Midbrain (tissue), 1 donor: ENCODE measurements around the gene SLC49A4.

Experiments used
- DNase-seq: peaks from one replicate; lab custom pipeline; 2025; lab: John Stamatoyannopoulos, UW

SLC49A4 gene

DNA sequence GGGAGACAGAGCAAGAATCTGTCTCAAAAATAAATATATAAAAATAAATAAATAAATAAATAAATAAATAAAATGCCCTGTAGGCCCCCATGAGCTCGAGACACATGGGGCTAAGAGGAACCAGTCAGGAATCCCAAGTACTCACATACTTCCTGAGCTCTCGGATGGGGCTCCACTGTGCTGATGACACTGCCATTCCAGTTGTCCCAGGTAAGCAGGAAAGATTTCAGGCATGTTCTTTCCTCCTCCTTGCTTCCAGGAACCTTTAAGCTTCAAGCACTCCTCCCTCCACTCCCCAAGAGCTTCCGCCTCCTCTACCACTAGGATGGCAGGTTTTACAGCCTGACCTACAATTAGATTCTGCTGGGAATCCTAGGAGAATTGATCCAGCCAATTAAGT is 113.4 kb downstream of the SLC49A4 start:
- no peak for DNase-seq

DNA sequence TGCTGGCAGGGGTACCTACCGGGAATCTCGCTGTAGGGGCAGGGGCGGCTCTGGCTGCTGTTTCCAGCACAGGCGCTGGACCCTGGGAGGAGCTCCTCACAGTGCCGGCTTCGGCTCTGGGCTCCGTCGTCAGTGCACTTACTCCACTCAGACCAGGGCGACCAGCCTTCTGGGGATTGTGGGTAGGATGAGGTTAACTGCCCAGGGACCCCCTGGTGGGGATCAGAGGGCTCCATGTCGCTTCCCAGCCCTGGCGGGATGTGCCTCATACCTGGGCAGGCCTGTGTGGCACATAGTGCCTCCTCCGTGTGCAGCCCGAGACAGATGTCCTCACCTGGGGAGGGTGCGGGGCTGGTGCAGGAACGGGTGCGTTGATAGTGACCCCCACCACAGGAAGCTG is 117.0 kb downstream of the SLC49A4 start:
- DNase-seq = no peak

- no peak for DNase-seq
Measured at GRCh38 chr3:122912772-122913538, 118.1 kb downstream of the SLC49A4 start.

DNA sequence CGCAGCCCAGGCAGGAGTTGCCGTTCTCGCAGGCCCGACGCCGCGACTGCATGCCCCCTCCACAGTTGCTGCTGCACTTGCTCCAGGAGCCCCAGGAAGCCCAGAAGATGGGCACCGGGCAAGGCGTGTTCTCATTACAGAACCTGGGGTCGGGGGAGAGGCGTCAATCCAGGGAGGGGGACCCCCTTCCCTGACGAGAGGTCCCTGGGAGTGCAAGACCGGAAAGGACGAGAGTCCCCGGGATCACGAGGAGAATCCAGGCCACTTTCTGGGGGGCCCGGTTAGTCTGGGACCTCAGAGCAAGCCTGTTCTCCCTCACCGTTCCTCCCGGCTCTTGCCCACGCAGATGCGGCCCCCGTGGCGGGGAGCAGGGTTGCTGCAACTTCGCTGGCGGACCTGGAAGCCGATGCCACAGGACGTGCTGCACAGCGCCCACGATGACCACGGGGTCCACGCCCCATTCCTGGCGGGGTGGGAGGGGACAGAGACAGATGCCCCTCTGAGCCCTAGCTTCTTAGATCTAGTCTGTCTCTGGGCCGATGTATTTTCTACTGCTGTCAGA is 118.8 kb downstream of the SLC49A4 start:
- DNase-seq = no peak

DNA sequence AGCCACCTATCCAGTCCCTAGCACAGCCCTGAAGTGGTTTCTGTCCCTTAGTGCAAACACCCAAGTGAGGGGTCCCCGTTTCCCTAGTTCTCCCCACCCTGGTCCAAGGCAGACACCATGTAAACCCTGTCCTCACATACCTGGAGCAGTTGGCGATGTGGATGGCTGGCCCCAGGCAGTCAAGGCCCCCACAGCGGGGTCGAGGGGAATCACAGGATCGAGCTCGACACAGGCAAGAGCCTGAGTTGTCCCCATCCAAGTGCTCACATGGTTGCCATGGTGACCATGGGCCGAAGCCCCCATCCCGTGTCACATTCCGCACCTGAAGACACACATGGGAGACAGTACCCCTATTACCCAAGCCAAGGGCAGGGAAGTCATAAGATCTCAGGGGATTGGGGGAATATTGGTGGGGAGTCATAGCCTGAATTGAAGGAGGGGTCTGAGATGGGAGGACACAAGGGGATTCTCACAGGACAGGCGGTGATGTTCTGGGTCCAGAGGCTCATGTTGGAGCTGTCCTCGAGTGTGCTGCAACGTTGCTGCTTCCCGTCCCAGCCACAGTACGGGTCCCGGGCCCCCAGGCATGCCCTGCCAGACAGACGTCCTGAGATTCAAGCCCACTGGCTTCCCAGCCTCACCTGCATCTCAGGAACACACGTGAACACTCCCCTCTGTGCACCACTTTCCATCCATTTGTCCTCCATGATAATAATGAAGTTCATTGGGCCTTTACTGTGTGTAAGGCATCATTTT is 120.6 kb downstream of the SLC49A4 start:
- DNase-seq = no peak

GRCh38 chr3:122916084-122916483 is 121.2 kb downstream of the SLC49A4 start:
- DNase-seq = no peak

- DNase-seq = no peak
Measured at GRCh38 chr3:122916580-122916979, 121.7 kb downstream of the SLC49A4 start.

GRCh38 chr3:122917412-122917811 is 122.5 kb downstream of the SLC49A4 start:
- no peak for DNase-seq

DNA sequence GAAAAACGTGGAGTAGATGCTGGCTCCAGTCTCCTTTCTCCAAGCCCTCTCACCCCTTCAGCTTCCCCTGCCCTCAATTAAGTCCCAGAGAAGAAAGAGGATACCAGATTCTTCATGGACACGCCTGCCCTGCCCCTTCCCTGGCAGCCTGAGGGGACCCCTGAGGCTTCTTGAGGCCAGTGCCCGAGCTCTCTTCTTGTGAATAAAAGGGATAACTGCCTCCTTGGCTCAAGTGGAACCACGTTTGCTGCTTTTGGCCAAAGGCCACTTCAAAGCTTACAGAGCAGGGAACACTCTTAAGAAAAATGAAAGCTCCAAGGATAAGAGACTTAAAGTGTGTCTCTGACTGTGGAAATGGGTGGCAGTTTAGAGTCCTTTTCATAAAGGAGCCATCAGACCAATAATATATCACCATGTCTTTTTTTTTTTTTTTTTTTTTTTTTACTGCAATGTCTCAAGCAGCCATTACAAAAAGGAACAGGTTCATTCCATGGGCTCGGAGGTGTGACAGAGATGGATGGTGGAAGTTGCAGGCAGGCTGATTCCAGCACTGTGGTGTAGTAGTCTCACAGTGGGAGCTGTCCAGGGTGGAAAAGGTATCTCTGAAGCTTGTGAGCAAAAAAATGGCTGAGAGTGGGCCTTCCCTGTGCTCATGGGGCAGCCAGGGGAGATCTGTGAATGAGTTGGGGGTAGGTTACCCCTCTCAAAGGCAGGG is 123.9 kb downstream of the SLC49A4 start:
- no peak for DNase-seq

- no peak for DNase-seq
Measured at GRCh38 chr3:122919291-122919610, 124.4 kb downstream of the SLC49A4 start.

GRCh38 chr3:122920986-122921385 is 126.1 kb downstream of the SLC49A4 start:
- DNase-seq = no peak

GRCh38 chr3:122921791-122922651 is 127.2 kb downstream of the SLC49A4 start:
- DNase-seq = no peak

- no peak for DNase-seq
Measured at GRCh38 chr3:122923611-122924010, 128.7 kb downstream of the SLC49A4 start.

GRCh38 chr3:122924056-122924455 is 129.2 kb downstream of the SLC49A4 start:
- DNase-seq = no peak

DNA sequence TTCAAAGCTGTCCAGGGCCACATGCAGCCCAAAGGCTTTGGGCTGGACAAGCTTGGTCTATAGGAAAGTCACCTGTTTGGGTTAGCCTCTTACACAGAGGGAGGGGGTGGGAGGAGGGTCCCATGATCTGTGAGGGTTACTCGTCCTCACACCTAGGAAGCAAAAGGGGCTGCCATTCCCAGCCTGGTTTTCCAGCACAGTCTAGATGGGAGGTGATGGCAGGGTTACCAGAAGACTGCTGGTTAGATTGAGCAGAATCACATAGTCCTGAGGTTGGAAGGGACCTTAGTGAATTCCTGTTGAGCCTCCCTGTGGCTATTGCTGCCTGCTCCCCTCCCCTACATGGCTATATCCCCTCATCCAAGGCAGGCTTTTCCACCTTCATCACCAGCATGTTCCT is 130.9 kb downstream of the SLC49A4 start:
- no peak for DNase-seq

- DNase-seq = no peak
Measured at GRCh38 chr3:122926322-122926721, 131.5 kb downstream of the SLC49A4 start.

DNA sequence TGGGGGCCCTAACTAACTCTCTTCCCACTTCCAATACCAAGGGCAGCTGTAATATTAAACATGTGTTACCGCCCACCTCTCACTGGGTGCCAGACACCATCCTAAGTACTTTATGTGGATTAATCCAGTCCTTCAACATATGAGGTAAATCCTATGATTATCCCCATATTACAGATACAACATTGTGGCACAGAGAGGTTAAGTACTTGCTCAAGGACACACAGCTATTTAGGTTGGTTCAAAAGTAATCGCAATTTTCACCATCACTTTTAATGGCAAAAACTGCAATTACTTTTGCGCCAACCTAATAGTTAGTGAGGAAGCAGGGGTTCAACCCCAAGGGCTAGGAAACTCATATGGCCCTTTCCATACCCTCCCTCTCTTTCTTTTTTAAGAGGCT is 131.9 kb downstream of the SLC49A4 start:
- no peak for DNase-seq

- DNase-seq = no peak
Measured at GRCh38 chr3:122927726-122928125, 132.9 kb downstream of the SLC49A4 start.

- DNase-seq = no peak
Measured at GRCh38 chr3:122928396-122929187, 133.7 kb downstream of the SLC49A4 start.

DNA sequence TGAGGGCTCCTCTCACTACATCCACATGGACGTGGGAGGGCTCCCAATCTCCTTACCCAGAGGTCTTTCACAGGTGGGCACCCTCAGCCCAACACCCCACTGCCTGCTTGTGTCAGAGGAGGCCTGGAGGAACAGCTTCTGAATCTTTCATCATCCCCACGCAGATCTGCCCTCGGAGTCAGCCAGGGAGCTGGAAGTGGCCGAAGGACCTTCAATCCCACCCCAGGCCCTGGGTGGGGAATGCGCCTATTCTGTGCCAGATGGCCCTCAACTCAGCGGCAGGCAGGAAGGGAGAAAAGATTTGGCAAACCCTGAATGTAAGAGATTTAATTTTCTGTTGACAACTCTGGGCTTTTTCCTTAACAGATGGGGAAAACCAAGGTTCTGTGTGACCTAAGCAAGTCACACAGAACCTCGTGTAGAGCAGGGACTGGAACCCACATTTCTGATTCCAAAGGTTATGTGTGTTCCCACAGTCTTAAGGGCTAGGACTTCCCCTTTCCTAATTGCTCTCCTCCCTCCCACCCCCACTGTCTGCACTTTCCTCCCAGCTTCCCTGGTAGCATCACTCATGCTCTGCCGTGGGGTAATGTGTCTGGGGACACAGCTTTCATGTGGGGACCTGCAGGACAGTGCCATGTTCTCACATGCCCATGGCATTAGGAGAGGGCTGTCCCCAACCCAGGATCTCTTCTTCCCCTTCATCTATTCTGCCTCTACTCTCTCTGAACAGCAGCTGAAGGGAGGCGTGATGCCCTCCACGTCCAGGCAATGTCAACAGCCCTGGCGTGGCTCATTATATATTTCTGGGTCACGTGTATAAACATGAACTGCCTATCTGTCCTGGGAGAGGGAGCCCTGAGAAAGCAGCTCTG is 134.6 kb downstream of the SLC49A4 start:
- DNase-seq = no peak
